HEK293 (cell line): Measurements from ENCODE around the gene MPP7.

Experiments used
- CTCF ChIA-PET: fragments of 350-600 bp; formaldehyde crosslinking; extraction: SDS; loops from one replicate; lab custom pipeline; 2021; ENCODE audit warnings: antibody characterized with exemption; lab: Yijun Ruan, JAX
- POLR2A ChIA-PET: fragments of 300-600 bp; formaldehyde crosslinking; extraction: SDS; loops from one replicate; lab custom pipeline; 2020; ENCODE audit warnings: antibody characterized with exemption, inconsistent platforms; lab: Yijun Ruan, JAX
- H3K27ac ChIP-seq: fragments of 200-500 bp; sonication (Bioruptor generic); 2 replicates; pipeline ENCODE4 v1.5.1; 2014; ENCODE audit warnings: low read depth, low read length, control low read depth, inconsistent platforms; ENCODE audit errors: extremely low read depth
- H3K36me3 ChIP-seq, 2 experiments: fragments of 200-500 bp in 1 of 2; sonication (Bioruptor generic) in 1 of 2; 1 replicate in 1 of 2; 2 replicates in 1 of 2; pipeline ENCODE4 v1.5.1; 2014 to 2017; ENCODE audit warnings: inconsistent platforms in 2 of 2, low read length in 2 of 2; ENCODE audit not compliant: control insufficient read depth in 2 of 2, insufficient read depth in 1 of 2
- H3K4me1 ChIP-seq: fragments of 200-500 bp; sonication (Bioruptor generic); 2 replicates; pipeline ENCODE4 v1.5.1; 2014; ENCODE audit warnings: mild to moderate bottlenecking, low read length, inconsistent platforms; ENCODE audit not compliant: control insufficient read depth, insufficient read depth
- H3K4me3 ChIP-seq: 2 replicates; pipeline ENCODE4 v1.5.1; 2011; ENCODE audit warnings: low read depth, mild to moderate bottlenecking, control low read depth, low read length, moderate library complexity
- H3K9me3 ChIP-seq: fragments of 200-500 bp; sonication (Bioruptor generic); 2 replicates; pipeline ENCODE4 v1.5.1; 2014; ENCODE audit warnings: low read depth, low read length, inconsistent platforms; ENCODE audit not compliant: control insufficient read depth, insufficient read depth
- HOXC10 ChIP-seq: sonication (generic); formaldehyde crosslinking; IDR thresholded peaks from 2 replicates; pipeline ENCODE4 v1.8.1; 2023; ENCODE audit warnings: mild to moderate bottlenecking, missing genetic modification reagents
- KLF1 ChIP-seq: fragments of 450-650 bp; formaldehyde crosslinking; IDR thresholded peaks from 2 replicates; pipeline ENCODE4 v1.5.1; 2016; ENCODE audit warnings: missing biosample characterization, missing genetic modification characterization
- RBAK ChIP-seq: fragments of 450-650 bp; formaldehyde crosslinking; IDR thresholded peaks from 2 replicates; pipeline ENCODE4 v1.5.1; 2016; ENCODE audit warnings: missing biosample characterization, missing genetic modification characterization
- SCRT1 ChIP-seq: fragments of 450-650 bp; formaldehyde crosslinking; IDR thresholded peaks from 2 replicates; pipeline ENCODE4 v1.5.1; 2016; ENCODE audit warnings: missing biosample characterization, missing genetic modification characterization, borderline replicate concordance
- SCRT2 ChIP-seq: fragments of 450-650 bp; formaldehyde crosslinking; IDR thresholded peaks from 2 replicates; pipeline ENCODE4 v1.5.1; 2016; ENCODE audit warnings: missing biosample characterization, missing genetic modification characterization
- ZBTB49 ChIP-seq: fragments of 450-650 bp; formaldehyde crosslinking; IDR thresholded peaks from 2 replicates; pipeline ENCODE4 v1.5.1; 2016; ENCODE audit warnings: missing biosample characterization, missing genetic modification characterization, low read depth
- ZFP41 ChIP-seq: fragments of 450-650 bp; formaldehyde crosslinking; IDR thresholded peaks from 2 replicates; pipeline ENCODE4 v1.5.1; 2016; ENCODE audit warnings: missing biosample characterization, missing genetic modification characterization, borderline replicate concordance
- ZNF10 ChIP-seq: fragments of 450-650 bp; formaldehyde crosslinking; IDR thresholded peaks from 2 replicates; pipeline ENCODE4 v1.5.1; 2017; ENCODE audit warnings: missing biosample characterization, missing genetic modification characterization
- ZNF133 ChIP-seq: fragments of 450-650 bp; formaldehyde crosslinking; IDR thresholded peaks from 2 replicates; pipeline ENCODE4 v1.5.1; 2016; ENCODE audit warnings: missing biosample characterization, missing genetic modification characterization
- ZNF292 ChIP-seq: fragments of 450-650 bp; formaldehyde crosslinking; IDR thresholded peaks from 2 replicates; pipeline ENCODE4 v1.5.1; 2016; ENCODE audit warnings: low read depth, missing biosample characterization, missing genetic modification characterization, borderline replicate concordance
- ZNF302 ChIP-seq: fragments of 450-650 bp; formaldehyde crosslinking; IDR thresholded peaks from 2 replicates; pipeline ENCODE4 v1.5.1; 2016; ENCODE audit warnings: missing biosample characterization, missing genetic modification characterization, low read depth
- ZNF324 ChIP-seq: fragments of 450-650 bp; formaldehyde crosslinking; IDR thresholded peaks from 2 replicates; pipeline ENCODE4 v1.5.1; 2016; ENCODE audit warnings: missing biosample characterization, missing genetic modification characterization
- ZNF366 ChIP-seq: fragments of 450-650 bp; formaldehyde crosslinking; conservative IDR thresholded peaks from 2 replicates; pipeline ENCODE4 v1.5.1; 2016; ENCODE audit warnings: missing biosample characterization, missing genetic modification characterization
- ZNF394 ChIP-seq: fragments of 450-650 bp; formaldehyde crosslinking; IDR thresholded peaks from 2 replicates; pipeline ENCODE4 v1.5.1; 2016; ENCODE audit warnings: missing biosample characterization, missing genetic modification characterization, mild to moderate bottlenecking, moderate library complexity, borderline replicate concordance
- ZNF473 ChIP-seq: fragments of 450-650 bp; formaldehyde crosslinking; IDR thresholded peaks from 2 replicates; pipeline ENCODE4 v1.5.1; 2017; ENCODE audit warnings: missing biosample characterization, missing genetic modification characterization
- ZNF510 ChIP-seq: fragments of 450-650 bp; formaldehyde crosslinking; IDR thresholded peaks from 2 replicates; pipeline ENCODE4 v1.5.1; 2018; ENCODE audit warnings: mild to moderate bottlenecking, missing genetic modification characterization, missing biosample characterization; ENCODE audit not compliant: insufficient replicate concordance
- ZNF518A ChIP-seq: fragments of 450-650 bp; formaldehyde crosslinking; conservative IDR thresholded peaks from 2 replicates; pipeline ENCODE4 v1.5.1; 2016; ENCODE audit warnings: low read depth, missing biosample characterization, missing genetic modification characterization
- ZNF555 ChIP-seq: fragments of 450-650 bp; formaldehyde crosslinking; conservative IDR thresholded peaks from 2 replicates; pipeline ENCODE4 v1.5.1; 2017; ENCODE audit warnings: missing biosample characterization, mild to moderate bottlenecking, missing genetic modification characterization, inconsistent platforms
- ZNF600 ChIP-seq: fragments of 450-650 bp; formaldehyde crosslinking; IDR thresholded peaks from 2 replicates; pipeline ENCODE4 v1.5.1; 2016; ENCODE audit warnings: missing biosample characterization, missing genetic modification characterization
- ZNF629 ChIP-seq: fragments of 450-650 bp; formaldehyde crosslinking; IDR thresholded peaks from 2 replicates; pipeline ENCODE4 v1.5.1; 2017; ENCODE audit warnings: missing biosample characterization, missing genetic modification characterization
- ZNF677 ChIP-seq: fragments of 450-650 bp; IDR thresholded peaks from 2 replicates; pipeline ENCODE4 v1.5.0; 2018; ENCODE audit warnings: missing biosample characterization, mild to moderate bottlenecking, missing genetic modification characterization, moderate library complexity
- ZNF707 ChIP-seq: fragments of 450-650 bp; formaldehyde crosslinking; IDR thresholded peaks from 2 replicates; pipeline ENCODE4 v1.5.1; 2016; ENCODE audit warnings: missing biosample characterization, missing genetic modification characterization
- ZNF76 ChIP-seq: fragments of 450-650 bp; formaldehyde crosslinking; IDR thresholded peaks from 2 replicates; pipeline ENCODE4; 2016; ENCODE audit warnings: low read depth, missing biosample characterization, missing genetic modification characterization, borderline replicate concordance
- ZNF791 ChIP-seq: fragments of 450-650 bp; formaldehyde crosslinking; IDR thresholded peaks from 2 replicates; pipeline ENCODE4 v1.5.1; 2016; ENCODE audit warnings: missing biosample characterization, missing genetic modification characterization
- ZNF792 ChIP-seq: fragments of 450-650 bp; formaldehyde crosslinking; IDR thresholded peaks from 2 replicates; pipeline ENCODE4 v1.5.1; 2016; ENCODE audit warnings: missing biosample characterization, missing genetic modification characterization
- ZSCAN16 ChIP-seq: fragments of 450-650 bp; formaldehyde crosslinking; IDR thresholded peaks from 2 replicates; pipeline ENCODE4 v1.5.1; 2016; ENCODE audit warnings: missing biosample characterization, missing genetic modification characterization
- ZSCAN30 ChIP-seq: fragments of 450-650 bp; IDR thresholded peaks from 2 replicates; pipeline ENCODE4 v1.5.1; 2018; ENCODE audit warnings: missing biosample characterization, mild to moderate bottlenecking, missing genetic modification characterization, moderate library complexity

The MPP7 gene

GRCh38 chr10:28281726-28282315 lies 21.0 kb downstream of the MPP7 start:
- Histone ChIP-seq H3K9me3 (no peaks in the 10 kb centered on the region), H3K36me3 (no peaks in the 10 kb centered on the region), H3K4me3 (no peak overlapping the region), H3K27ac (no peak overlapping the region), H3K4me1 (no peaks in the 10 kb centered on the region)
- ChIA-PET CTCF (no interaction called here), POLR2A (no interaction called here)
- no peak for TF ChIP-seq ZNF302
- TF ChIP-seq SCRT2 (tag by site-specific recombination) = peak; percentile 78

GRCh38 chr10:28280652-28281051 lies 22.2 kb downstream of the MPP7 start:
- CTCF ChIA-PET = no interaction called here
- POLR2A ChIA-PET = no interaction called here
- H3K4me3 ChIP-seq = no peak overlapping the region
- H3K9me3 ChIP-seq = no peaks in the 10 kb centered on the region
- H3K27ac ChIP-seq = no peak overlapping the region
- no peaks in the 10 kb centered on the region for H3K36me3 ChIP-seq
- H3K4me1 ChIP-seq = no peaks in the 10 kb centered on the region
- TF ChIP-seq RBAK (tag by site-specific recombination) (no peak), ZSCAN30 (tag by site-specific recombination) (no peak), ZSCAN16 (tag by site-specific recombination) (no peak), SCRT1 (tag by site-specific recombination) (no peak), HOXC10 (CRISPR knock-in tag) (no peak), ZNF792 (tag by site-specific recombination) (no peak), ZNF677 (no peak), ZNF473 (tag by site-specific recombination) (no peak), KLF1 (no peak), ZNF292 (tag by site-specific recombination) (no peak), ZNF10 (tag by site-specific recombination) (no peak), ZNF394 (no peak)

GRCh38 chr10:28279878-28280277 lies 23.0 kb downstream of the MPP7 start:
- H3K4me1 ChIP-seq = no peaks in the 10 kb centered on the region
- TF ChIP-seq ZNF629 (tag by site-specific recombination) (no peak), ZNF518A (no peak), ZNF324 (no peak), ZNF366 (tag by site-specific recombination) (no peak), ZNF76 (tag by site-specific recombination) (no peak), ZNF555 (no peak), ZNF707 (no peak), ZNF133 (tag by site-specific recombination) (no peak), ZBTB49 (no peak), ZNF791 (no peak), ZNF600 (tag by site-specific recombination) (no peak), ZNF510 (tag by site-specific recombination) (no peak), ZFP41 (tag by site-specific recombination) (no peak)
- TF ChIP-seq, all 188 proteins: peak for 0
- CTCF ChIA-PET = no interaction called here
- H3K36me3 ChIP-seq = no peaks in the 10 kb centered on the region
- no peaks in the 10 kb centered on the region for H3K9me3 ChIP-seq
- no peak overlapping the region for H3K27ac ChIP-seq
- no peak overlapping the region for H3K4me3 ChIP-seq
- POLR2A ChIA-PET = no interaction called here
